OCI-LY3 (cell line): ENCODE results near the gene SUSD4.

Experiments
- H2AFZ ChIP-seq: fragments of 200-600, 300-600 bp; shearing (Covaris generic); 2 replicates; pipeline ENCODE4 v1.6.0; 2014; ENCODE audit warnings: antibody characterized with exemption, low read depth, low read length
- H3K27ac ChIP-seq: fragments of 200-600, 300-600 bp; sonication (generic); 2 replicates; pipeline ENCODE4 v1.5.1; 2014; ENCODE audit warnings: mild to moderate bottlenecking, low read length, moderate library complexity, mixed read lengths
- H3K27me3 ChIP-seq: fragments of 200-600, 300-600 bp; sonication (generic); 2 replicates; pipeline ENCODE4 v1.6.1; 2014; ENCODE audit warnings: low read depth, low read length, mixed read lengths
- H3K36me3 ChIP-seq: fragments of 200-600, 300-600 bp; sonication (generic); replicated peaks from 2 replicates; pipeline ENCODE3; 2014; ENCODE audit warnings: low read depth, low read length, mixed read lengths
- H3K4me1 ChIP-seq: fragments of 300-600, 200-600 bp; sonication (generic); 2 replicates; pipeline ENCODE4 v1.6.1; 2014; ENCODE audit warnings: low read length, mixed read lengths
- H3K4me2 ChIP-seq: fragments of 200-600, 300-600 bp; sonication (generic); 2 replicates; pipeline ENCODE4 v1.6.1; 2014; ENCODE audit warnings: low read length, mixed read lengths
- H3K4me3 ChIP-seq: fragments of 300-600, 200-600 bp; sonication (generic); 2 replicates; pipeline ENCODE4 v1.5.1; 2014; ENCODE audit warnings: antibody characterized with exemption, mild to moderate bottlenecking, low read length, moderate library complexity
- H3K79me2 ChIP-seq: fragments of 300-600, 200-600 bp; shearing (Covaris generic); 2 replicates; pipeline ENCODE4 v1.6.1; 2014; ENCODE audit warnings: mild to moderate bottlenecking, low read length, mixed read lengths
- H3K9ac ChIP-seq: fragments of 300-600, 200-600 bp; shearing (Covaris generic); 2 replicates; pipeline ENCODE4 v1.6.0; 2014; ENCODE audit warnings: mild to moderate bottlenecking, low read length, moderate library complexity
- H3K9me3 ChIP-seq: fragments of 200-600, 300-600 bp; shearing (Covaris generic); 2 replicates; pipeline ENCODE4 v1.6.1; 2014; ENCODE audit warnings: low read length, mixed read lengths; ENCODE audit not compliant: insufficient read depth
- H4K20me1 ChIP-seq: fragments of 200-600, 300-600 bp; sonication (generic); 2 replicates; pipeline ENCODE4 v1.6.1; 2016; ENCODE audit warnings: low read length, mixed read lengths; ENCODE audit not compliant: insufficient read depth
- EZH2phosphoT487 ChIP-seq: fragments of 200-600 bp; shearing (Covaris generic); IDR thresholded peaks from 2 replicates; pipeline ENCODE4 v1.6.1; 2018; ENCODE audit warnings: antibody characterized with exemption, mixed run types, low read depth
- TF ChIP-seq, protein P1 (sequence below): fragments of 200-600, 300-600 bp; sonication (generic); IDR thresholded peaks from 2 replicates; pipeline ENCODE4 v1.5.1; 2014; ENCODE audit warnings: antibody characterized with exemption, low read length, low read depth

Gene SUSD4

DNA sequence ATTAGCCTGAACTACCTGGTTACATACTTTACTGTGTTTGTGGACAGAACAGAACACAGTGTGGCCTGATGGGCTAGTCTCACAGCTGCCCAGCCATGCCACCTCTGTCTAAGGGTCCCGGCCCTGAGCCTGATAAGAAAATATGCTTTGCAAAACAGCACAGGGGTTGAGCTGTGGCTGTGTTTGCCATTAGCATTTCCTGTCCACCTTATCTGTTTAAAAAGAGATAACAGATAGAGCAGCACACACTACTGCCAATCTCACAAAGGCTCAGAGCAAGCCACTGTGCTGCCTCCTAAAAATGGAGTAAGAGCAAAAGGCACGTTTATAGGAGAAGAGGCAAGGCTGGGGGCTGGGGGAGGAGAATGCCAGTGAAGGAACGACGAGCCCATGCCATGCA lies 95.0 kb downstream of the SUSD4 start:
- no peak overlapping the region for H3K27ac ChIP-seq
- no peaks in the 10 kb centered on the region for H3K36me3 ChIP-seq
- H3K27me3 ChIP-seq: peaks cover 36% of the 10 kb centered on the region
- no peaks in the 10 kb centered on the region for H3K9me3 ChIP-seq
- H3K4me3 ChIP-seq: no peak overlapping the region
- H3K4me1 ChIP-seq: no peaks in the 10 kb centered on the region
- H3K79me2 ChIP-seq: no peaks in the 10 kb centered on the region
- TF ChIP-seq, protein P1, sequence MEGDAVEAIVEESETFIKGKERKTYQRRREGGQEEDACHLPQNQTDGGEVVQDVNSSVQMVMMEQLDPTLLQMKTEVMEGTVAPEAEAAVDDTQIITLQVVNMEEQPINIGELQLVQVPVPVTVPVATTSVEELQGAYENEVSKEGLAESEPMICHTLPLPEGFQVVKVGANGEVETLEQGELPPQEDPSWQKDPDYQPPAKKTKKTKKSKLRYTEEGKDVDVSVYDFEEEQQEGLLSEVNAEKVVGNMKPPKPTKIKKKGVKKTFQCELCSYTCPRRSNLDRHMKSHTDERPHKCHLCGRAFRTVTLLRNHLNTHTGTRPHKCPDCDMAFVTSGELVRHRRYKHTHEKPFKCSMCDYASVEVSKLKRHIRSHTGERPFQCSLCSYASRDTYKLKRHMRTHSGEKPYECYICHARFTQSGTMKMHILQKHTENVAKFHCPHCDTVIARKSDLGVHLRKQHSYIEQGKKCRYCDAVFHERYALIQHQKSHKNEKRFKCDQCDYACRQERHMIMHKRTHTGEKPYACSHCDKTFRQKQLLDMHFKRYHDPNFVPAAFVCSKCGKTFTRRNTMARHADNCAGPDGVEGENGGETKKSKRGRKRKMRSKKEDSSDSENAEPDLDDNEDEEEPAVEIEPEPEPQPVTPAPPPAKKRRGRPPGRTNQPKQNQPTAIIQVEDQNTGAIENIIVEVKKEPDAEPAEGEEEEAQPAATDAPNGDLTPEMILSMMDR: no peak
- TF ChIP-seq EZH2phosphoT487: no peak
- H3K4me2 ChIP-seq: no peak overlapping the region
- H2AFZ ChIP-seq: no peak overlapping the region
- H3K9ac ChIP-seq: no peak overlapping the region
- H4K20me1 ChIP-seq: no peaks in the 10 kb centered on the region

DNA sequence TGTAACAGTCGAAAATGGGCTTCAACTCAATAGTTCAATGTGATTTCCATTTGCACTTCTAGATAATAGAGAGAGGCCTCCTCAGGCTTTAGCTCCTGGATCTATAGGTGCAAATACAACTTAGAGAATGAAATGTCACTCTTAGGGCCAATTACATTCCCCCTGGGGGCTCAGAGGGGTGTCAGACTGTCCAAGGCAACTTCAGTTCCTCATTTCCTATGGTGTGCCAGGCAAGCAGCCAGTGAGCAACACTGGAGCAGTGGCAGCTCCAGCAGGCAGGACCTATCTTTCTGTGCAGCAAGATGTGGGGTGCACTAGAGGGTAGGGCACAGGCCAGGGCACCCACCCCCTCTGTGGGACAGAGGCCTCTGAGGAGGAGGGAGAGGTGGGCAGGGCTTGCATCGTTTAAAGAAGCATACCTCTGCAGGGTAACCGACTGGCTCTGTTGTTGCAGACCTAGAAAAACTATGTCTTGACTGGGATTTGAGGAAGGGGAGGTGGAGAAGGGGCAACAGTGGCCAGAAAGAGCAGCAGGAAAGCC lies 97.3 kb downstream of the SUSD4 start:
- Histone ChIP-seq H3K4me2 (no peak overlapping the region), H3K4me3 (no peak overlapping the region), H3K27me3 (peaks cover 57% of the 10 kb centered on the region)

DNA sequence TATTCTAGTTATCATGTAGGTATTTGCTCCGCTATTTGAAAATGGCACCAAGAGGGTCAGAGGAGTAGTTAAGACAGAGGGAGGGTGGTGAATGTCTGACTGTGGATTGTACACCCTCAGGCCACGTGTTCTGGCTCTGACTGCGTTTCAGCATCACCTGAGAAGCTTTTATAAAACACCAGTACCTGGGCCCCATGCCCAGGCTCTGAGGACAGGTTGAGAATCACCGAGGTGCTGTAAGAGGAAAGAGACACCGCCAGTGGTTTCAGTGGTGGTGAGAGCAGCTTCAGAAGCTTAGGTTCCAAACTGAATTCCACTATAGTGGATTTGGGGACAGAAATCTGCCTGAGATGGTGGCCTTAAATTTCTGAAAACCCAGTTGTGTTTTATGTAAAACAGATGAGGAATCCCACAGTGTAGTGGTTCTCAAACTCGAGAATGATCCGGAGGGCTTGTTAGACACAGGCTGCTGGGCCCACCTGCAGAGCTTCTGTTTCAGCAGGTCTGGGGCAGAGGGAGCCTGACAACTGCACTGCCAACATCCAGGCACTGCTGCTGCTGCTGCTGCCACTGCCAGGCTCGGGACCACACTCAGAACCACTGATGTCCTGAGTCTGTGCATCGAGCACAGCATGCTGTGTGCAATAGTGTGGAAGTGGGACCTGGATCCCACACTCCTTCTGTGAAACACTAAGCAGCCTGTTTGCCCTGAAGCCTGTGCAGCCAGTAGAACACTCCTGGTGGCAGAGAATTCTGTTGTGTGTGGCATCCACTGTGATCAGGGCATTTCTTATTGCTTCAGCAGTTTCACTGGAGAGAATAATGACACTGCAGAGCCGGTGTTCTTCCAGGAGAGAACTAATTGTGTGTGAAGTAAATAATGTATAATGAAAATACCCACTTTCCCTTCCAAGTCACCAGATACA lies 98.7 kb downstream of the SUSD4 start:
- H2AFZ ChIP-seq: no peak overlapping the region
- no peaks in the 10 kb centered on the region for H3K79me2 ChIP-seq
- H4K20me1 ChIP-seq: no peaks in the 10 kb centered on the region
- H3K4me1 ChIP-seq: no peaks in the 10 kb centered on the region
- peaks cover 64% of the 10 kb centered on the region for H3K27me3 ChIP-seq
- no peaks in the 10 kb centered on the region for H3K9me3 ChIP-seq
- no peak overlapping the region for H3K27ac ChIP-seq
- no peak overlapping the region for H3K4me3 ChIP-seq
- H3K4me2 ChIP-seq: no peak overlapping the region
- H3K9ac ChIP-seq: no peak overlapping the region
- H3K36me3 ChIP-seq: no peaks in the 10 kb centered on the region
- TF ChIP-seq, protein P1: no peak
- TF ChIP-seq EZH2phosphoT487: no peak

More for the DNA sequence above, 97.3 kb downstream of the SUSD4 start:
- no peak overlapping the region for H3K9ac ChIP-seq
- H3K9me3 ChIP-seq: no peaks in the 10 kb centered on the region
- H4K20me1 ChIP-seq: no peaks in the 10 kb centered on the region
- no peaks in the 10 kb centered on the region for H3K36me3 ChIP-seq
- H3K79me2 ChIP-seq: no peaks in the 10 kb centered on the region
- TF ChIP-seq, protein P1: no peak
- no peak for TF ChIP-seq EZH2phosphoT487
- H2AFZ ChIP-seq: no peak overlapping the region
- H3K27ac ChIP-seq: no peak overlapping the region
- no peaks in the 10 kb centered on the region for H3K4me1 ChIP-seq

DNA sequence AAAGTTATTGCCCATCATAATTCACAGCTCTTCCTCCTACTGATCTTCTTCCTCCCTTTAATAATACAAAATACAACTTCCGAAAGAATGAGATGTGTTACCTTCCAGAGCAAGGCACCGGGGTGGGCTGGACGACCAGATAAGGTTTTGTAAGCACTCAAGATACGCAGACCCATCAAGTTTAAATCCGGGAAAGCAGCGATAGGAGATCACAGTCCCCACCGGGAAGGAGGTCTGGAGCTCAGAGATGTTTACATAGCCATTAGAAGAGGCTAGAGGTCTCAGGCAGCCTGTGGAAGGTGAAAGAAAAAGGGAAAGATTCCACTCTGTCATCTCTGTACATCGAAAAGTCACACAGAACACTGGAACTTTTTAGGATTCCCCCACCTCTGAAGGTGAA lies 99.4 kb downstream of the SUSD4 start:
- Histone ChIP-seq H3K4me3 (no peak overlapping the region), H2AFZ (no peak overlapping the region), H3K27ac (no peak overlapping the region), H3K36me3 (no peaks in the 10 kb centered on the region), H3K27me3 (peaks cover 62% of the 10 kb centered on the region), H3K79me2 (no peaks in the 10 kb centered on the region), H3K9ac (no peak overlapping the region), H3K9me3 (no peaks in the 10 kb centered on the region), H3K4me1 (no peaks in the 10 kb centered on the region), H4K20me1 (no peaks in the 10 kb centered on the region), H3K4me2 (no peak overlapping the region)
- no peak for TF ChIP-seq EZH2phosphoT487
- TF ChIP-seq, protein P1: no peak
